CD4-positive, alpha-beta T cell (primary cell): ENCODE data around the gene PRTG. TPM values are rescaled to one million over a fixed set of nuclear protein-coding genes. Genes with fewer than 3 reads are reported as not detected.

Experiments
- ATAC-seq: fragments of 200-7000 bp; cut with Tn5 transposase; one replicate; pipeline ENCODE4 v1.10.0; 2022; ENCODE audit warnings: mild to moderate bottlenecking; ENCODE audit not compliant: poor library complexity
- CTCF ChIA-PET: fragments of 350-600 bp; sonication (Branson Sonifier 250); formaldehyde crosslinking; loops from one replicate; lab custom pipeline; 2021; ENCODE audit warnings: antibody characterized with exemption, inconsistent platforms; lab: Charles Lee
- POLR2A ChIA-PET: fragments of 350-600 bp; sonication (Branson Sonifier 250); formaldehyde crosslinking; loops from one replicate; lab custom pipeline; 2021; ENCODE audit warnings: antibody characterized with exemption, inconsistent platforms; lab: Charles Lee
- DNase-seq, 14 experiments: peaks; one replicate each; pipeline ENCODE4 v3.0.0-alpha.2; 2013 to 2020; ENCODE audit warnings: mixed read lengths in 2 of 14
- H3K27ac ChIP-seq, 2 donors: one replicate each; pipeline versions ENCODE4 v1.5.1 to v1.7.0; 2013; ENCODE audit warnings: low read length in 2 of 2, low read depth in 1 of 2, mild to moderate bottlenecking in 1 of 2
- H3K27me3 ChIP-seq, 2 experiments: 1 replicate in 1 of 2; 2 replicates in 1 of 2; pipeline versions ENCODE4 v1.6.1 to v1.7.0; 2013; ENCODE audit warnings: low read length in 2 of 2, control low read depth in 1 of 2, mild to moderate bottlenecking in 1 of 2, moderate library complexity in 1 of 2; ENCODE audit not compliant: insufficient read depth in 2 of 2, control insufficient read depth in 1 of 2
- H3K36me3 ChIP-seq: one replicate; pipeline ENCODE4 v1.6.1; 2013; ENCODE audit warnings: low read length, control low read depth; ENCODE audit not compliant: insufficient read depth
- H3K4me1 ChIP-seq: one replicate; pipeline ENCODE4 v1.6.1; 2013; ENCODE audit warnings: low read length, control low read depth; ENCODE audit not compliant: insufficient read depth
- H3K4me3 ChIP-seq: one replicate; pipeline ENCODE4 v1.5.1; 2013; ENCODE audit warnings: mild to moderate bottlenecking, low read length, moderate library complexity
- H3K9me3 ChIP-seq, 2 experiments: 1 replicate in 1 of 2; 2 replicates in 1 of 2; pipeline versions ENCODE4 v1.6.1 to v1.7.0; 2013; ENCODE audit warnings: low read length in 2 of 2, mild to moderate bottlenecking in 2 of 2, control low read depth in 1 of 2, moderate library complexity in 1 of 2; ENCODE audit not compliant: control insufficient read depth in 1 of 2, insufficient read depth in 1 of 2
- H3K27ac Mint-ChIP-seq: one replicate; pipeline ENCODE4 v1.8.0; 2020; ENCODE audit warnings: mixed read lengths
- H3K27me3 Mint-ChIP-seq: one replicate; pipeline ENCODE4 v1.8.0; 2021; ENCODE audit warnings: mixed read lengths
- H3K36me3 Mint-ChIP-seq: one replicate; pipeline ENCODE4 v1.8.0; 2021; ENCODE audit warnings: low read depth, mixed read lengths
- H3K4me1 Mint-ChIP-seq: one replicate; pipeline ENCODE4 v1.8.0; 2021; ENCODE audit warnings: low read depth, mixed read lengths
- H3K4me3 Mint-ChIP-seq: one replicate; pipeline ENCODE4 v1.8.0; 2020; ENCODE audit warnings: mild to moderate bottlenecking, mixed read lengths
- H3K9me3 Mint-ChIP-seq: one replicate; pipeline ENCODE4 v1.8.0; 2020; ENCODE audit warnings: mixed read lengths
- CTCF ChIP-seq: fragments of 200-600 bp; IDR thresholded peaks from one replicate; pipeline ENCODE4 v1.8.0; 2022; ENCODE audit warnings: antibody characterized with exemption, mild to moderate bottlenecking
- intact Hi-C, 2 experiments: fragments of 100-400 bp; cut with DNase I in 1 of 2; cut with micrococcal nuclease in 1 of 2; formaldehyde crosslinking; loops; one replicate each; pipeline versions ENCODE4 v1.15.1 to v1.9.0; 2023 to 2025; cut with DNase I, micrococcal nuclease
- total RNA-seq, 174 experiments: library from RNA in 2 of 174; stranded (reverse) in 2 of 174; gene quantifications; one replicate each; pipeline ENCODE4 v1.2.3 and lab custom pipeline; 2021 to 2026

Gene PRTG
- total RNA-seq, 2 experiments from 2014 or later: not detected

- DNase-seq (no peak), ATAC-seq (no peak)
- Histone ChIP-seq H3K27me3 (peaks cover 2 to 8% of the 10 kb centered on the region in 2 experiments), H3K27ac (no peak overlapping the region), H3K4me1 (no peaks in the 10 kb centered on the region), H3K9me3 (no peaks in the 10 kb centered on the region), H3K4me3 (no peak overlapping the region), H3K36me3 (no peaks in the 10 kb centered on the region)
- H3K27ac Mint-ChIP-seq: no peak overlapping the region
- H3K4me3 Mint-ChIP-seq: no peak overlapping the region
- TF ChIP-seq CTCF: no peak
- intact Hi-C loops: no loop called here
- H3K27me3 Mint-ChIP-seq: peaks cover 31% of the 10 kb centered on the region
- ChIA-PET CTCF (no interaction called here), POLR2A (no interaction called here)
- no peaks in the 10 kb centered on the region for H3K9me3 Mint-ChIP-seq
- H3K36me3 Mint-ChIP-seq: no peaks in the 10 kb centered on the region
- no peaks in the 10 kb centered on the region for H3K4me1 Mint-ChIP-seq
Measured at GRCh38 chr15:55775316-55775715, 32.4 kb upstream of the PRTG start.

GRCh38 chr15:55774113-55774970 lies 31.4 kb upstream of the PRTG start:
- Mint-ChIP-seq H3K27ac (no peak overlapping the region), H3K9me3 (no peaks in the 10 kb centered on the region), H3K4me1 (no peaks in the 10 kb centered on the region), H3K36me3 (no peaks in the 10 kb centered on the region), H3K4me3 (no peak overlapping the region), H3K27me3 (peaks cover 24% of the 10 kb centered on the region)
- no peak for ATAC-seq
- intact Hi-C loops: no loop called here
- Histone ChIP-seq H3K27ac (no peak overlapping the region), H3K27me3 (peaks cover 2 to 9% of the 10 kb centered on the region in 2 experiments), H3K4me1 (no peaks in the 10 kb centered on the region), H3K36me3 (no peaks in the 10 kb centered on the region), H3K4me3 (no peak overlapping the region), H3K9me3 (no peaks in the 10 kb centered on the region)
- TF ChIP-seq CTCF: peak; percentile 56
- ChIA-PET POLR2A (no interaction called here), CTCF (interaction anchor here (1.1 to 1.3 kb wide), 2 partner anchors 9 to 14 kb away, joined by 3 read pairs; no protein-coding TSS in a partner anchor)
- peak in 12 of 14 experiments; percentile 3 to 37 (median 14) for DNase-seq

- Mint-ChIP-seq H3K4me1 (peaks cover 4% of the 10 kb centered on the region), H3K27me3 (peaks cover 18% of the 10 kb centered on the region), H3K36me3 (no peaks in the 10 kb centered on the region), H3K9me3 (no peaks in the 10 kb centered on the region), H3K27ac (no peak overlapping the region), H3K4me3 (no peak overlapping the region)
- H3K27me3 ChIP-seq: peaks cover 2 to 9% of the 10 kb centered on the region in 2 experiments
- no peak overlapping the region for H3K27ac ChIP-seq
- TF ChIP-seq CTCF: no peak
- POLR2A ChIA-PET: no interaction called here
- intact Hi-C loops: no loop called here
- no peak for DNase-seq
- no peaks in the 10 kb centered on the region for H3K36me3 ChIP-seq
- no peak for ATAC-seq
- H3K4me1 ChIP-seq: no peaks in the 10 kb centered on the region
- no peaks in the 10 kb centered on the region for H3K9me3 ChIP-seq
- CTCF ChIA-PET: no interaction called here
- no peak overlapping the region for H3K4me3 ChIP-seq
Measured at GRCh38 chr15:55770806-55771205, 27.9 kb upstream of the PRTG start.
